HG02970 (cell line): ENCODE measurements around the gene UCN.
"Not testable (repeated sequence)": the region's sequence is repeated elsewhere in the genome, so short reads cannot be mapped to it uniquely, and the experiment has no call there.

Experiments used
- ATAC-seq: cut with Tn5 transposase; IDR thresholded peaks from one replicate; pipeline ENCODE4 v1.9.1; 2021; ENCODE audit warnings: mild to moderate bottlenecking, moderate library complexity, moderate number of reproducible peaks; ENCODE audit not compliant: unreplicated experiment, low FRiP score

The UCN gene

GRCh38 chr2:27315122-27315521 lies 6.9 kb upstream of the UCN start:
- ATAC-seq = no peak

DNA sequence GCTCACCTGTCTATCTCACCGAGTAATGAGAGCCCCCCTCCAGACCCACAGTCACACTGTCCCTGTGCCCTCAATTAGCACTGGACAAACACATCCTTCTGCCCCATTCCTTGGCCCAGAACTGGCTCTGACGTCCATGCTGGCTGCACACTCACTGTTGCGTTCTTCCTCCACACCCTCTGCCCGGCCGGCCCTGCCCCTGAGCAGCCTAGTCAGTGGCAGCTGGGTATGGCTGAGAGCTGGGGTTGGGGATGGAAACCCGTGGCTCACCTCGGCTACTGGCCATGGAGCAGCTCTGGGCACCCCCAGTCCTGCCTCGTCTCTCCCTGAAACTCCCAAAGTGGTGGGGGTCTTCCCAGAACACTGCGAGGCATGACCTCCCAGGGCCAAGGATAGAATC lies 6.5 kb upstream of the UCN start:
- no peak for ATAC-seq

- ATAC-seq = no peak
These were observed 5.8 kb upstream of the UCN start for GRCh38 chr2:27313882-27314645.

GRCh38 chr2:27312152-27312551 lies 3.9 kb upstream of the UCN start:
- ATAC-seq = no peak

DNA sequence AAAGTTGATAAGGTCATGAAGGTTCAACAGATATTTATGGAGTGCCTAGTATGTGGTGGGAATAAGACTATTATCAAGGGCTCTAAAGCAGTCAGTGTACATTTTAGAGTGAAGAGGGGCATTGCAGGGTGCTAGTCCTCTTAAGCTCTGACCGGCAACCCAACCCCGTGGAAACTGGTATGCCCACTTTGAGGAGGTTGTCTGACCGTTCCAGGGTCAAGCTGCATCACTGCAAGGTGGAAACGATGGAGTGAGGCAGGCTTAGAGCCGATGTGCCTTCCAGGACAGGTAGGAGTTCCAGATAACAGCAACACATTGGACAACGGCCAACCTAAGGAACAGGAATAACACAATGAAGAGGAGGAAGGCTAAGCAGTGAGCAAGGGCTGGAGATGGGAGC lies 1.4 kb upstream of the UCN start:
- no peak for ATAC-seq

DNA sequence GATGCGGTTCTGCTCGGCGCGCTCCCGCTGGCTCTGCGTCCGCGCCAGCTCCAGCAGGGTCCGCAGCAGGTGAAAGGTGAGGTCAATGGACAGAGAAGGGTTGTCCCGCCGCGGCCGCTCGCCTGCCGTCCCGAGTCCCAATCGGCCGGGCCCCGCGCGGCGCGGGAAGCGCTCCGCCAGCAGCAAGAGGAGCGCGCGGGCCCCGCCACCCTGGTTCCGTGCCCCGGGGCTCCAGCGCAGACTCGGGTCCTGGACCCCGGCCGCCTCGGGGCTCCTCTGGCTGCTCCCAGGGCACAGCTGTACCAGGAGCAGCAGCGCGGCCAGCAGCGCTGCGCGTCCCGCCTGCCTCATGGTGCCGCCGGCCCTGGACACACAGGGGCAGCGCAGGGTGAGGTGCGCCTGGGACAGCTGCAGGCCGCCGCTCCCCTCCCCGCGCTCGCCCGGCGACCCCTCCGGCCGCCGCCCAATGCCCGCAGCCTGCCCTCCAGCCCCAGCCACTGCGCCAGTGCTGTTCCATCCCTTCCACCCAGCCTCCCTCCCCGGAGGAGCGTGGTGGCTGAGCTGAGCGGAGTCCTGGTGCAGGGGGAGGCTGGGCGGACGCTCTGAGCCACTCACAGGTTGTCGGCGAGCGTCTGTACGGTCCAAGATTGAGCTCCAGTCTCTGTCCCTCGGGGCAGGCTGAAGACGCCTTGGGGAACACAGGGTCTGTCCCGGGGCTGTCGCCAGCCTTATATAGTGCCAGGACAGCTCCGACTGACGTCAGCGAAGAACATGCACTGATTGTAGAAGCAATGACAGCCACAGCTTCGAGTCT lies 493 bp downstream of the UCN start:
- ATAC-seq = no peak

GRCh38 chr2:27307287-27307544 lies 1.0 kb downstream of the UCN start:
- ATAC-seq = no peak

- no peak for ATAC-seq
These were observed 1.5 kb downstream of the UCN start for GRCh38 chr2:27306573-27307286.

DNA sequence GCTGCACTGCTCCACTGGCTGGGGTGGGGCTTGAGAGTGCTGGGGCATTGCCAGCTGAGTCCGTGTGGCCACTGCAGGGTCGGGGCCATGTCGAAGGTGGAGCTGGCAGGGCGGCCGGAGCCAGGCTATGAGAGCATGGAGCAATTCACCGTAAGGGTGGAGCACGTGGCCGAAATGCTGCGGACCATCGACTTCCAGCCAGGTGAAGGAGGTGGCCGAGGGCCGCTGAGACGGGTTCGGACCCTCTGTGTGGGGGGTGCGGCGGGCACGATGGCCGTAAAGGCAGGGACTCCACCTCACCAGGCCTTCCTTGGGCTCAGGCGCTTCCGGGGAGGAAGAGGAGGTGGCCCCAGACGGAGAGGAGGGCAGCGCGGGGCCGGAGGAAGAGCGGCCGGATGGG lies 2.1 kb downstream of the UCN start:
- ATAC-seq = no peak

DNA sequence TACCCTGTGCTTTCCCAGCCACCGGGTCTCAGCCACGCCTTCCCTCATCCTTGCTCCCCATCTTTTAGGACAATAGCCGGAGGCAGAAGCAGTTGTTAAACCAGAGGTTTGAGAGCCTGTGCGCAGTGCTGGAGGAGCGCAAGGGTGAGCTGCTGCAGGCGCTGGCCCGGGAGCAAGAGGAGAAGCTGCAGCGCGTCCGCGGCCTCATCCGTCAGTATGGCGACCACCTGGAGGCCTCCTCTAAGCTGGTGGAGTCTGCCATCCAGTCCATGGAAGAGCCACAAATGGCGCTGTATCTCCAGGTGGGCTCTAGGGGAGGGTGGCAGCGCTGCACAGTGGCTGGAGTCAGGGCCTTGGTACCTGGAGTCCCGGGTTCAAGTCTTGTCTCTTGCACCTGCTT lies 2.7 kb downstream of the UCN start:
- ATAC-seq = no peak

GRCh38 chr2:27304488-27305240 lies 3.6 kb downstream of the UCN start:
- ATAC-seq = no peak

- ATAC-seq = no peak
These were observed 4.9 kb downstream of the UCN start for GRCh38 chr2:27303093-27304025.

DNA sequence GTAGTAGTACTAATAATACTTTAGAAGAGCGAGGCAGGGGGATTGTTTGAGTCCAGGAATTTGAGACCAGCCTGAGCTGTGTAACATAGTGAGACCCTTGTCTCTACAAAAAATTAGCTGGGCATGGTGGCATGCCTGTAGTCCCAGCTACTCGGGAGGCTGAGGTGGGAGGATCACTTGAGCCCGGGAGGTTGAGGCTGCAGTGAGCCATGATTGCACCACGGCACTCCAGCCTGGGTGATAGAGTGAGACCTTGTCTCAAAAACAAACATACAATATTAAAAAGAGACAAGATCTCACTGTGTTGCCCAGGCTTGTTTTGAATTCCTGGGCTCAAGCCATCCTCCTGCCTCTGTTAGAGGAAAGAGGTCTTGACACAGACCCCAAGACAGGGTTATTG lies 7.6 kb downstream of the UCN start:
- not testable (repeated sequence) for ATAC-seq

- ATAC-seq = no peak
These were observed 9.7 kb downstream of the UCN start for GRCh38 chr2:27298391-27299080.

DNA sequence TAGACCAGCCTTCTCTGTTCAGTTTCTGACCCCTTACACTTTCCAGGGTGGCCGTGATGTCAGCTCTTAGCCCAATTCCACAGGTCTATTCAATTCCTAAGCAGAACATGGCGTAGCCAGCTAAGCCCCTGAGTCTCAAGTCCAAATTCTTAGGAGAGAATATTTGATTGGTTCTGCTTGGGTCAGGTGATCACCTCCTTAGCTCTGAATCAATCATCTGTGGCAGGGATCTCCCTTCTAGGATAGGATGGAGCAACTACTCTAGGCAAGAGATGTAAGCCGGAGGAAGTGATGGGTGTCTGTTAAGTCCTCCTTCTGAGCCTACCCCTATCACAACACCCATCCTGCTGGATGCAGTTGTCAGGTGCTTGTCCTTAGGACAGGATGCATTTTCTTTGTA lies 11.1 kb downstream of the UCN start:
- ATAC-seq = no peak

GRCh38 chr2:27296481-27296880 lies 11.8 kb downstream of the UCN start:
- ATAC-seq = no peak

DNA sequence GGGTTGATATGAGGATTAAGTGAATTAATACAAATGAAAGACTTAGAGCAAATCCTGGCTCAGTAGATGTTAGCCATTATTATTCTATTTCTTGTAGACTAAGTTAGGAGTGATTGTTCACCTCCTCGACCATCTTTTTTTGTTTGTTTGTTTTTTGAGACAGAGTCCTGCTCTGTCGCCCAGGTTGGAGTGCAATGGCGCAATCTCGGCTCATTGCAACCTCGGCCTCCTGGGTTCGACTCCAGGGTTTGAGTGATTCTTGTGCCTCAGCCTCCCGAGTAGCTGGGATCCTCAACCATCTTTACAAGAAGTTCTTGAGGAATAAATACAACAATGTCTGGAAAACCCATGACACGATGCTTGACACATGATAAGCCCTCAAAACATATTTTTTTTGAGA lies 13.3 kb downstream of the UCN start:
- ATAC-seq = no peak

DNA sequence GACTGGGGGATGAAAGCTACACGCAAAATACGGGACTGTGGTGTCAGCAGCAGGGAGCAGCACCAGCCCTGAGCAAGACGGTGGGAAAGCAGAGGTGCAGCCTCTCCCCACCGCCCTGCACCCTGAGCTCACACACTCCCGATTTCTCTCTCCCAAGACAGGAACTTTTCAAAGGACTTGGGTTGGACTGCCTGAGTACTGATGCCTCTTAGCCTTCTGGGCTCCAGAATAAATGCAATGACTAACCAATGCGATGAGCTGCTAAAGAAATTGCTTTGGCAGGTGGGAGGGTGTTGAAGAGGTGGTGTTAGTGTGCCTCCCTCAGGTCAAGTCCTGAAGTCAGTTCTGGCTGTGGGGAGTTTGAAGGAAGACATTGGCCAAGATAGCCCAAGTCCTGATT lies 16.4 kb downstream of the UCN start:
- ATAC-seq = no peak

- no peak for ATAC-seq
These were observed 17.7 kb downstream of the UCN start for GRCh38 chr2:27290549-27290948.
